Breast epithelium (tissue), 3 donors: Measurements from ENCODE around the gene GCN1.

Experiments
- POLR2A ChIP-seq: fragments of 450-650 bp; IDR thresholded peaks from one replicate; pipeline ENCODE4 v1.6.1; 2016; ENCODE audit warnings: antibody characterized with exemption, mild to moderate bottlenecking, moderate library complexity
- TF ChIP-seq, protein P1 (sequence below), 3 donors: fragments of 450-650 bp; IDR thresholded peaks; one replicate each; pipeline ENCODE4 v1.5.1; 2016 to 2017; ENCODE audit warnings: antibody characterized with exemption in 3 of 3, mild to moderate bottlenecking in 3 of 3, moderate library complexity in 3 of 3

DNA sequence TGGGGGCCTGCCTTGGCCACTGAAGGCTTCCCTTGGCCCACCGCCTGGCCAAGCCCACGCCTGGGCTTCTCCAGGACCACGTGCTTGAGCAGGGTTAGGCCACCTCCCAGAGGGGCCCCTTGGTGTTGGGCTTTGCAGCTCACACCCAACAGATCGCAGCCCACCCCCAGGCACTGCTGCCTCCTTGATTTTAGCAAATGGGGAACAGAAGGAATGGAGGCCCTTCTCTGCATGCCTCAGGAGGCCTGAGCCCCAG, 101.3 kb downstream of the GCN1 start:
- TF ChIP-seq, protein P1, sequence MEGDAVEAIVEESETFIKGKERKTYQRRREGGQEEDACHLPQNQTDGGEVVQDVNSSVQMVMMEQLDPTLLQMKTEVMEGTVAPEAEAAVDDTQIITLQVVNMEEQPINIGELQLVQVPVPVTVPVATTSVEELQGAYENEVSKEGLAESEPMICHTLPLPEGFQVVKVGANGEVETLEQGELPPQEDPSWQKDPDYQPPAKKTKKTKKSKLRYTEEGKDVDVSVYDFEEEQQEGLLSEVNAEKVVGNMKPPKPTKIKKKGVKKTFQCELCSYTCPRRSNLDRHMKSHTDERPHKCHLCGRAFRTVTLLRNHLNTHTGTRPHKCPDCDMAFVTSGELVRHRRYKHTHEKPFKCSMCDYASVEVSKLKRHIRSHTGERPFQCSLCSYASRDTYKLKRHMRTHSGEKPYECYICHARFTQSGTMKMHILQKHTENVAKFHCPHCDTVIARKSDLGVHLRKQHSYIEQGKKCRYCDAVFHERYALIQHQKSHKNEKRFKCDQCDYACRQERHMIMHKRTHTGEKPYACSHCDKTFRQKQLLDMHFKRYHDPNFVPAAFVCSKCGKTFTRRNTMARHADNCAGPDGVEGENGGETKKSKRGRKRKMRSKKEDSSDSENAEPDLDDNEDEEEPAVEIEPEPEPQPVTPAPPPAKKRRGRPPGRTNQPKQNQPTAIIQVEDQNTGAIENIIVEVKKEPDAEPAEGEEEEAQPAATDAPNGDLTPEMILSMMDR (IDR thresholded peaks at IDR 0.05) = no peak
- TF ChIP-seq POLR2A = no peak
